Forelimb muscle (tissue), 1 donor: Measurements from ENCODE around the gene ARID4B. TPM values are rescaled to one million over a fixed set of nuclear protein-coding genes. Genes with fewer than 3 reads are reported as not detected.
"Not testable (repeated sequence)": the region's sequence is repeated elsewhere in the genome, so short reads cannot be mapped to it uniquely, and the experiment has no call there.

Source experiments
- DNase-seq: peaks from one replicate; pipeline ENCODE4 v3.0.0-alpha.2; 2013; ENCODE audit warnings: low read depth
- polyA plus RNA-seq: library from polyadenylated mRNA; unstranded; fragments of 120-200 nt; gene quantifications from one replicate; pipeline ENCODE4 v1.2.1, GENCODE V29; 2013; ENCODE audit not compliant: insufficient read length

The ARID4B gene
- polyA plus RNA-seq, 1 donor = 20.2 TPM

- no peak for DNase-seq
Measured at GRCh38 chr1:235225299-235225698, 102.7 kb downstream of the ARID4B start.

GRCh38 chr1:235221653-235222375 lies 106.2 kb downstream of the ARID4B start:
- no peak for DNase-seq

GRCh38 chr1:235215453-235215852 lies 112.5 kb downstream of the ARID4B start:
- DNase-seq = no peak

- not testable (repeated sequence) for DNase-seq
Measured at GRCh38 chr1:235214962-235215361, 113.0 kb downstream of the ARID4B start.

- no peak for DNase-seq
Measured at GRCh38 chr1:235213752-235214151, 114.2 kb downstream of the ARID4B start.

DNA sequence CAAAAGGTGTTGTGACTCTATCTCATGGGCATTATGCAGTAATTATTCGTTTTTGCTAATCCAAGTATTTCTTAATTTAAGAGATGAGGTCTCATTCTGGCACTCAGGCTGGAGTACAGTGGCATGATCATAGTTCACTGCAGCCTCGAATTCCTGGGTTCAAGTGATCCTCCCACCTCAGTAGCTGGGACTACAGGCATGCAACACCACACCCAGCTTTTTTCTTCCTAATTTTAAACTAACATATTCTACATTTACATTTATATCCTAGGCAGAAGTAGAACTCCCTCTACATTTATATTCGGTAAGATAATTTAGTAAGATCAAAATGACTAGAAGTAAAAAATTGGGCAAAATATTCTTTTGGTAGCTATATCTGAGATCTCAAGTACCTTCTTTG lies 116.5 kb downstream of the ARID4B start:
- no peak for DNase-seq

GRCh38 chr1:235207209-235207565 lies 120.8 kb downstream of the ARID4B start:
- no peak for DNase-seq

GRCh38 chr1:235206533-235207208 lies 121.3 kb downstream of the ARID4B start:
- no peak for DNase-seq

- no peak for DNase-seq
Measured at GRCh38 chr1:235205687-235206086, 122.3 kb downstream of the ARID4B start.

DNA sequence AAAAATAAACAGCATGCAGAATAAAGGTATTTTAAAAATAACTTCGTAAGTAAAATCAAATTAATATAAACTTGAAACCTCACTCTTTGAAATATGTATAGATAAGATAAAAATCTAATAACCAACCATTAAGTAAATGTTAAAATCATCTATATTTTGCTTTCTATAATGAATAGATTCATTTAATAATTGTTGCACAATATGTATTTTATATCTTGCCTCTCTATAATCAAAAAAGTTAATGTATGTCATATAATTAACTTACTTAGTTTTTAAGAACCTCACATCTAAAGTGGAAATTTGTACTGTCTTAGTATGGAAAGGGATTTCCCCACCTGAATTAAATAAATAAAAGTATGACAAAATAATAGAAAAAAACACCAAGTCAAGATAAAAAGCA lies 124.6 kb downstream of the ARID4B start:
- no peak for DNase-seq

DNA sequence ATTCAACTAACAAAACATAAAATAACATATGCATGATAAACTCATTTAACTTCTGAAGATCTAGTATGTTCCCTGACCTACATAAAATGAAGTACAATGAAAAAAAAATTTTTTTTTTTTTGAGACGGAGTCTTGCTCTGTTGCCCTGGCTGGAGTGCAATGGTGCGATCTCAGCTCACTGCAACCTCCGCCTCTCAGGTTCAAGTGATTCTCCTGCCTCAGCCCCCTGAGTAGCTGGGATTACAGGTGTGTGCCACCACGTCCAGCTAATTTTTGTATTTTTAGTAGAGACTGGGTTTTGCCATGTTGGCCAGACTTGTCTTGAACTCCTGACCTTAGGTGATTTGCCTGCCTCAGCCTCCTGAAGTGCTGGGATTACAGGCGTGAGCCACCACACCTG lies 125.5 kb downstream of the ARID4B start:
- not testable (repeated sequence) for DNase-seq

GRCh38 chr1:235199441-235199840 lies 128.5 kb downstream of the ARID4B start:
- DNase-seq = no peak

GRCh38 chr1:235190431-235190830 lies 137.5 kb downstream of the ARID4B start:
- DNase-seq = no peak

DNA sequence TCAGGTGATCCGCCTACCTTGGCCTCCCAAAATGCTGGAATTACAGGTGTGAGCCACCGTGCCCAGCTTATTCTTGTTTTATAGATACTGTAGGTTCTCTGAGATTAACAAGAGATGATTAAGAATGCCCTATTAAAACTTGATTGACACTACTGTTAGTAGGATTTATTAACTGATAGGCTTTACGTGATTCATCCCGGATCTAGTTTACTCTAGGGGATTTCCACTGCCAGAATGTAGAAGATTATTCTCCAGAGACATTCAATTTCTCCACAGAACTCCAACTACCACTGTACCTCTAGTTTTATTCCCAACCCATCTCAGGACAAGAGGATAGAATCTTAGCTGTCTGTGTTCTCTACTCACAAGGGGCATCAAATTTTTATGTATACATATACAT lies 140.7 kb downstream of the ARID4B start:
- DNase-seq = no peak

- DNase-seq = no peak
Measured at GRCh38 chr1:235181561-235182245, 146.3 kb downstream of the ARID4B start.

DNA sequence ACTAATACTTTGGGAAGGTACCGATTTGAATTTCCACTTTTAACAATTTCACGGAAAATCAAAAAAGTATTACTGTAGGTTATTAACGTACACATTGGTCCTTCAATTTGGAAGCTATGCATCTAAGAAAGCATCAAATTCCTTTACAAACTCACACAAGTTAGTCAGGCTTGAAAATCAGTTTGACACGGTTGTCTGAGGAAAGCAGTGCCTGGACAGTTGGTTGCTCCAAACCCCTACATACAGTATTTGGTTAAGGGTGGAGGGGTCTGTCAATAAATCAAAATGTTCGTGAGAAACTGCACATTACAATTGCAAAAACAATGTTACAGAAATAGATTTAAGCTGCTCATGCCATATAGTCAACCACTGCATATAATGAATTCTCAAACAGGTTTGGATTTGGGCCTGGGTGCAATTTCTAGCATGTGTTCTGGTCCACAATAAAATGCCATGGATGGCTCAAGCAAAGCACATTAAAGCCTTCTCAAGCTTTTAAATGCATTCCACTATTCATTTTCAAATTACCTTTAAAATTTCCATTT lies 147.0 kb downstream of the ARID4B start:
- DNase-seq = no peak

- no peak for DNase-seq
Measured at GRCh38 chr1:235176486-235176885, 151.5 kb downstream of the ARID4B start.

GRCh38 chr1:235169986-235170385 lies 158.0 kb downstream of the ARID4B start:
- no peak for DNase-seq

DNA sequence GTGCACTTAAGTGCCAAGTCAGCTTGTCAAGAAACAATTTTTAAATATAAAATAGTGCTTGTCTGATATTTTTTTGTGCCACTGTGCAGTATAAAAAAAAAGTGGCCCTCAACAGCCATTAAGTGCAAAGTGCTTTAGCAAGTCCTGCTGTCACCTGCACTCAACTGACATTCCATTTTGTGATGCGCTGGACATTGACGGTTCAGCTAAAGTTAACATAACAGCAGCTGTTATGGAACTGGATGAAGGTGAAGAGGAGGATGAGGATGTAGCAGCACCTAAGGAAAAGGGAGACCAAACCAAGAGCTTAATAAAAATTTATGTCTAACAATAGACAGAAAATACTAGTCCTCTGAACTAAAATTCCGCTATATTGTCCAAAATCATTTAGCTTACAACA lies 159.6 kb downstream of the ARID4B start:
- no peak for DNase-seq

DNA sequence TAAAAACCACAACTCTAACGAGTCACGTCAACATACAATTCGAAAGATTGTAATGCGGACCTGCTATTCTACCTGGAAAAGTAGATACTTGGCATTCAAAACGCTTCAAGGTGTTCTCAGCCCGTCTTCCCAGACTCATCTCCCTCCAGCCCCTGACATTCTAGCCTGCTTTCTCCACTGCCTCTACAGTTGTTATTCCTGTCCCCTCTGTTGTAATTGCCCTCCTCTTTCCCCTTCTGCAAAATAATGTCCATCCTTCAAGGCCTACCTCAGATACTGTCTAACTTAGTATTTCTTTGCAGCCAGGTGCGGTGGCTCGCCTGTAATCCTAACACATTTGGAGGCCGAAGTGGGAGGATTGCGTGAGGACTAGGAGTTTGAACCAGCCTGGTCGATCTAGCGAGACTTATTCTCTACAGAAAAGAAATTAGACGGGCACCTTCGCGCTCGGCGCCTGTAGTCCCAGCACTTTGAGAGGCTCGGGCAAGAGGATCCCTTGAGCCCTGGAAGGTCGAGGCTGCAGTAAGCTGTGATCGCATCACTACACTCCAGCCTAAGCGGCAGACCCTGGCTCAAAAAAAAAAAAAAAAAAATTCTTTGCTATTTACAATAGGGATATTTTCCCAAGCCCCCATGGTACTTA lies 166.2 kb downstream of the ARID4B start:
- no peak for DNase-seq

DNA sequence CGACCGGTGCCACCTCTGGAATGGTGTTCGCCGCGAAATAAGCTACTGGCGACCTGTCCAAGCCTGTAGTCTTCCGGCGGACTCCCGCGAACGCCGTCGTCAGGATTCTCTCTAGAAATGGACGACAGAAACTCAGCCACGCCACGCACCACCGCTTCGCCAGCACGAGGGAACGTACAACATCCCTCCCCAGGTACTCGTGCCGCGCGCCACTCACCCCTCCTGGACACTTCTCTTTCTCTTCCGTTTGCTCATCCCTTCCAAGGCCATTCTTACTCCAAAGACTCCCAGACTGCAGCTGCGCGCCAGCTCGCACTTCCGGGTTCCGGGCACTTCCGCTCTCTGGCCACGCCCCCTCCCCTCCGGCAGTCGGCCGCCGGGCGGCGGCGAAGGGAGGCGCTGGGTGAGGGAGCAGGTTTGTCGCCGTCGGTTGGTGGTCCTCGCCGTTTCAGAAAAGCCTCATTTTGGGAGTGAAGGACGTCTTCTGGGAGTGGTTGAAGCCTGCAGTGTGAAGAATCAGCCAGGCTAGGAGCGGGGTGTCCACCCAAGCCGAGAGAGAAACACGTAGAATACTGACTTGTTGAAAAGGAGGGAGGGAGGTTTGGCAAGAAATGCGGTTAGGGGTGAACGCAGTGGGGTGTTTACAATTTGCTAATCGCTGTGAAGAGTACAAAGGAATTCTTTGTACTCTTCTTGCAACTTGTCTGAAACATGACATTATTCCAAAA lies 166.9 kb downstream of the ARID4B start, which contains the start of gene RBM34:
Gene RBM34, minus strand, starts transcription at position 294 of the 728 bp plus-strand sequence. Its CDS starts 24 bp downstream, at position 270.
- DNase-seq = peak; percentile 78
